HCT116 (cell line): ENCODE data around the gene ANO10. TPM values are rescaled to one million over a fixed set of nuclear protein-coding genes. Genes with fewer than 3 reads are reported as not detected.

Experiments
- ATAC-seq: fragments of 200-7000 bp; cut with Tn5 transposase; 2 replicates; pipeline ENCODE4 v1.9.1; 2020; ENCODE audit warnings: mild to moderate bottlenecking, moderate library complexity
- BruUV-seq: library from RNA; stranded (reverse); fragments of 400-500 nt; replicated peaks from 2 replicates; lab custom pipeline; 2021; lab: Mats Ljungman, UMichigan
- CTCF ChIA-PET: fragments of 300-600 bp; sonication (Branson Sonifier 250); formaldehyde crosslinking; loops from one replicate; lab custom pipeline; 2021; ENCODE audit warnings: antibody characterized with exemption; lab: Charles Lee
- POLR2A ChIA-PET: fragments of 300-600, 350-600 bp; sonication (Branson Sonifier 250); formaldehyde crosslinking; loops from one replicate; lab custom pipeline; 2021; ENCODE audit warnings: antibody characterized with exemption; lab: Charles Lee
- RAD21 ChIA-PET, 2 experiments: fragments of 300-600 bp; sonication (Branson Sonifier 250); formaldehyde crosslinking; loops; one replicate each; lab custom pipeline; 2023; ENCODE audit warnings: low total read pairs in 2 of 2; ENCODE audit not compliant: uncharacterized antibody in 2 of 2, unreplicated experiment in 2 of 2, low non-redundant PET in 1 of 2; lab: Charles Lee
- DNase-seq: peaks from one replicate; pipeline ENCODE4 v3.0.0-alpha.2; 2010; ENCODE audit warnings: low read depth, low spot score
- H2AFZ ChIP-seq: fragments of 200-600 bp; shearing (Covaris generic), sonication (generic); 2 replicates; pipeline ENCODE4 v1.6.1; 2017; ENCODE audit warnings: low read depth, mixed run types, mixed read lengths, antibody characterized with exemption, low read length; ENCODE audit not compliant: poor library complexity, severe bottlenecking
- H3K27ac ChIP-seq: 2 replicates; pipeline ENCODE4 v1.5.1; 2012; ENCODE audit warnings: low read depth, low read length
- H3K27me3 ChIP-seq: fragments of 200-600 bp; sonication (generic); 2 replicates; pipeline ENCODE4 v1.6.1; 2016; ENCODE audit warnings: mixed run types, low read length, mixed read lengths; ENCODE audit not compliant: insufficient read depth
- H3K36me3 ChIP-seq, 2 experiments: fragments of 200-500 bp in 1 of 2; fragments of 200-600 bp in 1 of 2; sonication (Bioruptor generic) in 1 of 2; sonication (generic) in 1 of 2; 2 replicates each; pipeline versions ENCODE4 v1.5.1 to v1.6.1; 2014 to 2016; ENCODE audit warnings: low read length in 2 of 2, inconsistent platforms in 1 of 2, mixed read lengths in 1 of 2, mixed run types in 1 of 2; ENCODE audit not compliant: insufficient read depth in 2 of 2, control insufficient read depth in 1 of 2
- H3K4me1 ChIP-seq, 2 experiments: fragments of 200-600 bp in 1 of 2; sonication (generic) in 1 of 2; 2 replicates each; pipeline versions ENCODE4 v1.5.1 to v1.6.1; 2012 to 2017; ENCODE audit warnings: low read length in 2 of 2, inconsistent platforms in 1 of 2, mild to moderate bottlenecking in 1 of 2, mixed read lengths in 1 of 2, mixed run types in 1 of 2, moderate library complexity in 1 of 2; ENCODE audit not compliant: insufficient read depth in 2 of 2, control insufficient read depth in 1 of 2
- H3K4me2 ChIP-seq: fragments of 200-600 bp; sonication (generic); 2 replicates; pipeline ENCODE4 v1.6.1; 2017; ENCODE audit warnings: mixed run types, low read length, mixed read lengths
- H3K4me3 ChIP-seq, 2 experiments: fragments of 200-600 bp in 1 of 2; sonication (generic) in 1 of 2; replicated peaks in 1 of 2; 2 replicates each; pipeline ENCODE4 v1.5.1; 2011 to 2016; ENCODE audit warnings: low read length in 2 of 2, control low read depth in 1 of 2, low read depth in 1 of 2, mild to moderate bottlenecking in 1 of 2, mixed read lengths in 1 of 2, mixed run types in 1 of 2
- H3K79me2 ChIP-seq: fragments of 200-600 bp; sonication (generic); 2 replicates; pipeline ENCODE4 v1.6.1; 2017; ENCODE audit warnings: mild to moderate bottlenecking, mixed run types, low read length, moderate library complexity, mixed read lengths; ENCODE audit not compliant: insufficient read depth
- H3K9ac ChIP-seq: fragments of 200-600 bp; sonication (generic); 2 replicates; pipeline ENCODE4 v1.6.1; 2016; ENCODE audit warnings: low read length, mixed read lengths
- H3K9me2 ChIP-seq: fragments of 200-600 bp; sonication (generic), shearing (Covaris generic); 2 replicates; pipeline ENCODE4 v1.6.1; 2017; ENCODE audit warnings: mixed run types, mild to moderate bottlenecking, moderate library complexity; ENCODE audit not compliant: insufficient read depth
- H3K9me3 ChIP-seq, 2 experiments: fragments of 200-500 bp in 1 of 2; fragments of 200-600 bp in 1 of 2; sonication (Bioruptor generic) in 1 of 2; sonication (generic) in 1 of 2; 2 replicates each; pipeline ENCODE4 v1.6.1; 2014 to 2017; ENCODE audit warnings: low read length in 2 of 2, mixed read lengths in 2 of 2, inconsistent platforms in 1 of 2, low read depth in 1 of 2, mild to moderate bottlenecking in 1 of 2, mixed run types in 1 of 2, moderate library complexity in 1 of 2; ENCODE audit not compliant: control insufficient read depth in 1 of 2, insufficient read depth in 1 of 2
- H4K20me1 ChIP-seq: fragments of 200-600 bp; sonication (generic), shearing (Covaris generic); 2 replicates; pipeline ENCODE4 v1.6.1; 2017; ENCODE audit warnings: mixed run types, mild to moderate bottlenecking, moderate library complexity; ENCODE audit not compliant: insufficient read depth
- CEBPB ChIP-seq: IDR thresholded peaks from 2 replicates; pipeline ENCODE4 v1.6.1; 2012; ENCODE audit warnings: low read depth
- CTCF ChIP-seq, 3 experiments: fragments of 200-600 bp in 1 of 3; sonication (generic) in 1 of 3; IDR thresholded peaks in 2 of 3; conservative IDR thresholded peaks in 1 of 3; 2 replicates each; pipeline ENCODE4 v1.5.1; 2012 to 2017; ENCODE audit warnings: low read depth in 2 of 3, low read length in 2 of 3, antibody characterized with exemption in 1 of 3, borderline replicate concordance in 1 of 3, control low read depth in 1 of 3, mild to moderate bottlenecking in 1 of 3, mixed read lengths in 1 of 3, mixed run types in 1 of 3, moderate library complexity in 1 of 3; ENCODE audit not compliant: insufficient read depth in 1 of 3
- EGR1 ChIP-seq: IDR thresholded peaks from 2 replicates; pipeline ENCODE4 v1.6.1; 2012; ENCODE audit warnings: low read depth
- ELF1 ChIP-seq: IDR thresholded peaks from 2 replicates; pipeline ENCODE4 v1.6.1; 2012; ENCODE audit warnings: low read depth, borderline replicate concordance
- EZH2 ChIP-seq: fragments of 200-600 bp; sonication (generic); IDR thresholded peaks from 2 replicates; pipeline ENCODE4 v1.6.1; 2017; ENCODE audit warnings: antibody characterized with exemption, mixed run types
- EZH2phosphoT487 ChIP-seq: fragments of 200-600 bp; IDR thresholded peaks from 2 replicates; pipeline ENCODE4 v1.6.1; 2018; ENCODE audit warnings: antibody characterized with exemption, borderline replicate concordance
- FOSL1 ChIP-seq: IDR thresholded peaks from 2 replicates; pipeline ENCODE4 v1.6.1; 2012; ENCODE audit warnings: low read depth
- JUND ChIP-seq: IDR thresholded peaks from 2 replicates; pipeline ENCODE4 v1.6.1; 2012
- POLR2A ChIP-seq: IDR thresholded peaks from 2 replicates; pipeline ENCODE4 v1.7.0; 2011; ENCODE audit warnings: borderline replicate concordance; ENCODE audit not compliant: insufficient read depth, insufficient read length; ENCODE audit errors: extremely low read depth
- POLR2AphosphoS5 ChIP-seq: IDR thresholded peaks from 2 replicates; pipeline ENCODE4 v1.6.1; 2011; ENCODE audit warnings: mild to moderate bottlenecking, low read depth, low read length, moderate library complexity
- REST ChIP-seq: IDR thresholded peaks from 2 replicates; pipeline ENCODE4 v1.6.1; 2012; ENCODE audit warnings: low read depth
- SIN3A ChIP-seq: IDR thresholded peaks from 2 replicates; pipeline ENCODE4 v1.6.1; 2012; ENCODE audit warnings: low read depth
- SP1 ChIP-seq: IDR thresholded peaks from 2 replicates; pipeline ENCODE4 v1.6.1; 2012; ENCODE audit warnings: low read depth
- SRF ChIP-seq: IDR thresholded peaks from 2 replicates; pipeline ENCODE4 v1.6.1; 2012; ENCODE audit warnings: low read depth
- YY1 ChIP-seq: IDR thresholded peaks from 2 replicates; pipeline ENCODE4 v1.6.1; 2011; ENCODE audit warnings: low read length, low read depth, moderate library complexity, mild to moderate bottlenecking; ENCODE audit not compliant: insufficient replicate concordance; ENCODE audit errors: extremely low read depth
- ZFX ChIP-seq: fragments of 450-650 bp; IDR thresholded peaks from 2 replicates; pipeline ENCODE4 v1.6.1; 2017
- ZNF274 ChIP-seq: fragments of 200-500 bp; sonication (Bioruptor generic); IDR thresholded peaks from 2 replicates; pipeline ENCODE4 v1.6.1; 2014; ENCODE audit warnings: mild to moderate bottlenecking, low read depth, low read length, inconsistent platforms
- intact Hi-C: fragments of 100-400 bp; cut with micrococcal nuclease; formaldehyde crosslinking; loops from 2 replicates; pipeline ENCODE4 v1.10.0; 2022
- total RNA-seq: library from RNA; stranded (reverse); gene quantifications from one replicate; pipeline ENCODE4 v1.2.1, GENCODE V29; 2021; ENCODE audit not compliant: unreplicated experiment
- TF ChIP-seq, protein P1 (sequence below): IDR thresholded peaks from 2 replicates; pipeline ENCODE4 v1.6.1; 2012
- TF ChIP-seq, protein P2 (sequence below): IDR thresholded peaks from 2 replicates; pipeline ENCODE4 v1.6.1; 2011; ENCODE audit warnings: mild to moderate bottlenecking, low read length, moderate library complexity; ENCODE audit not compliant: insufficient replicate concordance; ENCODE audit errors: extremely low read depth

ANO10 gene
- total RNA-seq, 1 experiment from 2014 or later: 13.3 TPM

- no peak overlapping the region for H3K9ac ChIP-seq
- H3K4me2 ChIP-seq: no peak overlapping the region
- H3K4me1 ChIP-seq: 0 out of 4 replicates have a peak, but pooled peaks cover 0 to 2% of the 10 kb centered on the region in 2 experiments
- no peaks in the 10 kb centered on the region for H3K36me3 ChIP-seq
- ChIA-PET RAD21 (no interaction called here), CTCF (no interaction called here), POLR2A (no interaction called here)
- H3K4me3 ChIP-seq: no peak overlapping the region
- no peaks in the 10 kb centered on the region; the same call in 1 of the 2 replicates for H4K20me1 ChIP-seq
- no peaks in the 10 kb centered on the region for H3K79me2 ChIP-seq
- no peak for ATAC-seq
- H2AFZ ChIP-seq: no peak overlapping the region
- H3K9me2 ChIP-seq: no peaks in the 10 kb centered on the region
- H3K9me3 ChIP-seq: no peaks in the 10 kb centered on the region
- DNase-seq: no peak
- H3K27me3 ChIP-seq: no peaks in the 10 kb centered on the region
- no TSS peak for BruUV-seq
- intact Hi-C loops: no loop called here
- no peak for TF ChIP-seq ELF1
- no peak for TF ChIP-seq FOSL1
- TF ChIP-seq EZH2phosphoT487: no peak
- no peak for TF ChIP-seq SIN3A
- TF ChIP-seq CEBPB: no peak
- TF ChIP-seq YY1: no peak
- no peak for TF ChIP-seq POLR2AphosphoS5
- no peak for TF ChIP-seq REST
- no peak for TF ChIP-seq ZNF274
- TF ChIP-seq CTCF (IDR thresholded peaks at IDR 0.05 in 2 of 3, conservative IDR thresholded peaks at IDR 0.05 in 1 of 3; ENCODE audit: borderline replicate concordance in 1 of 3, insufficient read depth in 1 of 3, low read depth in 2 of 3, low read length in 2 of 3): no peak
- no peak for TF ChIP-seq POLR2A
- TF ChIP-seq SRF: no peak
- TF ChIP-seq JUND: no peak
- no peak for TF ChIP-seq EZH2
- TF ChIP-seq, protein P1, sequence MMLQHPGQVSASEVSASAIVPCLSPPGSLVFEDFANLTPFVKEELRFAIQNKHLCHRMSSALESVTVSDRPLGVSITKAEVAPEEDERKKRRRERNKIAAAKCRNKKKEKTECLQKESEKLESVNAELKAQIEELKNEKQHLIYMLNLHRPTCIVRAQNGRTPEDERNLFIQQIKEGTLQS: no peak
- no peak for TF ChIP-seq SP1
- TF ChIP-seq, protein P2, sequence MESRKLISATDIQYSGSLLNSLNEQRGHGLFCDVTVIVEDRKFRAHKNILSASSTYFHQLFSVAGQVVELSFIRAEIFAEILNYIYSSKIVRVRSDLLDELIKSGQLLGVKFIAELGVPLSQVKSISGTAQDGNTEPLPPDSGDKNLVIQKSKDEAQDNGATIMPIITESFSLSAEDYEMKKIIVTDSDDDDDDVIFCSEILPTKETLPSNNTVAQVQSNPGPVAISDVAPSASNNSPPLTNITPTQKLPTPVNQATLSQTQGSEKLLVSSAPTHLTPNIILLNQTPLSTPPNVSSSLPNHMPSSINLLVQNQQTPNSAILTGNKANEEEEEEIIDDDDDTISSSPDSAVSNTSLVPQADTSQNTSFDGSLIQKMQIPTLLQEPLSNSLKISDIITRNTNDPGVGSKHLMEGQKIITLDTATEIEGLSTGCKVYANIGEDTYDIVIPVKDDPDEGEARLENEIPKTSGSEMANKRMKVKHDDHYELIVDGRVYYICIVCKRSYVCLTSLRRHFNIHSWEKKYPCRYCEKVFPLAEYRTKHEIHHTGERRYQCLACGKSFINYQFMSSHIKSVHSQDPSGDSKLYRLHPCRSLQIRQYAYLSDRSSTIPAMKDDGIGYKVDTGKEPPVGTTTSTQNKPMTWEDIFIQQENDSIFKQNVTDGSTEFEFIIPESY: no peak
- TF ChIP-seq ZFX: no peak
- no peak for TF ChIP-seq EGR1
- no peak overlapping the region for H3K27ac ChIP-seq
Measured at GRCh38 chr3:43489930-43490329, 131.9 kb downstream of the ANO10 start.
